ENCODE measurements around the gene CWC25. TPM values are rescaled to one million over a fixed set of nuclear protein-coding genes. Genes with fewer than 3 reads are reported as not detected.

CWC25 gene
- polyA plus RNA-seq, 1 experiment, result 15.3 TPM

DNA sequence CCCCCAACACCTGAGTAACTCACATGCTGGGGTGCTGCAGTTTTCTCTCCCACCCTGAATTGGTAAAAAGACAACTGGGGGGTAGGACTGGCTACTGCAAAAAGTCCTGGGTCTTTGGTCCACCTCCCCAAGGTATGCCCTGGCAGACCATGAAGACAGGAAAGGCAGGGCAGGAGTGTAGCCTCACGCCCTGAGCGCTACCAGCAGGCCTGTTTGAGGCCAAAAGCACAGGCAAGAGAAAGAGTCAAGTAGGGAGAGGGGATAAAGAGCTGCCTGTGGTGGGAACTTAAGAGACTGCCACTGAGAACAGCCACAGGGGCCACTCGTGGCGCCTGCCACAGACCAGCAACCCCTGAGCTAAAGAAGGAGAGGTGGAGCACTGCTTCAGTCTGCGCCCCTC, 58.8 kb downstream of the CWC25 start:
- no peak for TF ChIP-seq CTCF (IDR thresholded peaks at IDR 0.05; ENCODE audit: low read depth, low read length)
- Histone ChIP-seq H3K27me3 (ENCODE audit: control insufficient read depth, insufficient read depth, low read length) (no peaks in the 10 kb centered on the region), H3K9me3 (ENCODE audit: control insufficient read depth, insufficient read depth, low read length) (no peaks in the 10 kb centered on the region), H3K4me3 (ENCODE audit: low read depth, low read length) (no peak overlapping the region), H3K27ac (ENCODE audit: low read depth, low read length) (no peak overlapping the region)
- no peak for DNase-seq (ENCODE audit: low read depth, low spot score)
- CTCF ChIA-PET, result no interaction called here
- POLR2A ChIA-PET, result no interaction called here

GRCh38 chr17:38762231-38762630, 62.9 kb downstream of the CWC25 start:
- ChIA-PET POLR2A (no interaction called here), CTCF (no interaction called here)
- DNase-seq (ENCODE audit: low read depth, low spot score), result no peak
- H3K27ac ChIP-seq (ENCODE audit: low read depth, low read length), result no peak overlapping the region
- no peak overlapping the region for H3K4me3 ChIP-seq (ENCODE audit: low read depth, low read length)
- H3K27me3 ChIP-seq (ENCODE audit: control insufficient read depth, insufficient read depth, low read length), result no peaks in the 10 kb centered on the region
- H3K9me3 ChIP-seq (ENCODE audit: control insufficient read depth, insufficient read depth, low read length), result no peaks in the 10 kb centered on the region
- TF ChIP-seq CTCF (IDR thresholded peaks at IDR 0.05; ENCODE audit: low read depth, low read length), result no peak

- no peak for DNase-seq (ENCODE audit: low read depth, low spot score)
- POLR2A ChIA-PET, result no interaction called here
- peak; percentile 41 for TF ChIP-seq CTCF (IDR thresholded peaks at IDR 0.05; ENCODE audit: low read depth, low read length)
- no peaks in the 10 kb centered on the region for H3K9me3 ChIP-seq (ENCODE audit: control insufficient read depth, insufficient read depth, low read length)
- H3K27me3 ChIP-seq (ENCODE audit: control insufficient read depth, insufficient read depth, low read length), result no peaks in the 10 kb centered on the region
- no peak overlapping the region for H3K27ac ChIP-seq (ENCODE audit: low read depth, low read length)
- no peak overlapping the region for H3K4me3 ChIP-seq (ENCODE audit: low read depth, low read length)
- CTCF ChIA-PET, result no interaction called here
Observed at GRCh38 chr17:38761612-38762011, 63.5 kb downstream of the CWC25 start.

DNA sequence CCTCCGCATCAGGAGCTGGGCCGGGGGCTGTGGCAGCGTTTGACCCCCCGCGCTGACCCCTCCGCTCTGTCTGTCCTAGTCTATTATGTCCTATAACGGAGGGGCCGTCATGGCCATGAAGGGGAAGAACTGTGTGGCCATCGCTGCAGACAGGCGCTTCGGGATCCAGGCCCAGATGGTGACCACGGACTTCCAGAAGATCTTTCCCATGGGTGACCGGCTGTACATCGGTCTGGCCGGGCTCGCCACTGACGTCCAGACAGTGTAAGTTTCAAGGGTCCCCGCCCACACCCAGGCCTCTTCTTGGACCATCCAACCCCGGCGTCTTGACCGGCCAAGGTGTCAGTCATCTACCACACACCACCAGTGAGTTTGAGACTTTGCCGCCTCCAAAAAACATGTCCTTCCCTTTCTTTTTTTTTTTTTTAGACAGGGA, 72.0 kb downstream of the CWC25 start:
- Histone ChIP-seq H3K9me3 (ENCODE audit: control insufficient read depth, insufficient read depth, low read length) (peaks cover 4% of the 10 kb centered on the region; the same call in 1 of the 2 replicates), H3K27me3 (ENCODE audit: control insufficient read depth, insufficient read depth, low read length) (no peaks in the 10 kb centered on the region), H3K4me3 (ENCODE audit: low read depth, low read length) (peak overlapping the region; percentile 99), H3K27ac (ENCODE audit: low read depth, low read length) (peak overlapping the region; percentile 70)
- ChIA-PET CTCF (interaction anchor here (0.7 kb wide), 1 partner anchor 90 kb away, joined by 3 read pairs; no protein-coding TSS in a partner anchor), POLR2A (no interaction called here)
- no peak for DNase-seq (ENCODE audit: low read depth, low spot score)
- TF ChIP-seq CTCF (IDR thresholded peaks at IDR 0.05; ENCODE audit: low read depth, low read length), result no peak

GRCh38 chr17:38752308-38753070, 72.6 kb downstream of the CWC25 start, which contains the start of gene PSMB3:
PSMB3 (plus strand) TSS chr17:38752741; CDS start chr17:38752827, 86 bp downstream.
- Histone ChIP-seq H3K27me3 (ENCODE audit: control insufficient read depth, insufficient read depth, low read length) (no peaks in the 10 kb centered on the region), H3K4me3 (ENCODE audit: low read depth, low read length) (peak within 1 kb of the TSS; percentile 99), H3K27ac (ENCODE audit: low read depth, low read length) (peak within 1 kb of the TSS; percentile 70), H3K9me3 (ENCODE audit: control insufficient read depth, insufficient read depth, low read length) (peaks cover 8% of the 10 kb centered on the region; the same call in 1 of the 2 replicates)
- ChIA-PET CTCF (interaction anchor here (0.7 to 1.2 kb wide), 2 partner anchors 17 to 76 kb away, joined by 3 to 5 read pairs; no protein-coding TSS in a partner anchor), POLR2A (interaction anchor here (0.6 to 1.2 kb wide), 5 partner anchors 22 to 167 kb away, joined by 3 to 11 read pairs (median 4); partner anchors contain the start of genes LASP1 and RPL23)
- DNase-seq (ENCODE audit: low read depth, low spot score), result peak; percentile 97
- no peak for TF ChIP-seq CTCF (IDR thresholded peaks at IDR 0.05; ENCODE audit: low read depth, low read length)

Data from AG04450 (cell line).